OCI-LY7 (cell line): ENCODE measurements around the gene PRRT1B. TPM values are rescaled to one million over a fixed set of nuclear protein-coding genes. Genes with fewer than 3 reads are reported as not detected.

Experiments used
- BruUV-seq: library from RNA; stranded (reverse); fragments of 400-500 nt; replicated peaks from 2 replicates; lab custom pipeline; 2021; lab: Mats Ljungman, UMichigan
- CTCF ChIA-PET: fragments of 300-600 bp; sonication (Branson Sonifier 250); formaldehyde crosslinking; loops from one replicate; lab custom pipeline; 2022; ENCODE audit warnings: antibody characterized with exemption; ENCODE audit not compliant: unreplicated experiment; lab: Charles Lee
- POLR2A ChIA-PET: fragments of 300-600 bp; sonication (Branson Sonifier 250); formaldehyde crosslinking; loops from one replicate; lab custom pipeline; 2022; ENCODE audit warnings: antibody characterized with exemption; lab: Charles Lee
- DNase-seq: peaks from one replicate; pipeline ENCODE4 v3.0.0-alpha.2; 2015; ENCODE audit warnings: low spot score
- H2AFZ ChIP-seq: fragments of 200-600 bp; sonication (generic), shearing (Covaris generic); 2 replicates; pipeline ENCODE4 v1.6.1; 2014; ENCODE audit warnings: mild to moderate bottlenecking, antibody characterized with exemption, low read length, moderate library complexity
- H3K27ac ChIP-seq: fragments of 200-600 bp; sonication (generic); 2 replicates; pipeline ENCODE4 v1.5.1; 2014; ENCODE audit warnings: mixed run types, low read depth, mild to moderate bottlenecking, moderate library complexity, low read length, inconsistent platforms; ENCODE audit not compliant: poor library complexity, severe bottlenecking
- H3K36me3 ChIP-seq: fragments of 200-600 bp; sonication (generic); 2 replicates; pipeline ENCODE4 v1.6.1; 2014; ENCODE audit warnings: mild to moderate bottlenecking, antibody characterized with exemption, low read length, moderate library complexity, mixed read lengths; ENCODE audit not compliant: insufficient read depth
- H3K4me1 ChIP-seq: fragments of 200-600 bp; sonication (generic); 2 replicates; pipeline ENCODE4 v1.5.1; 2014; ENCODE audit warnings: mild to moderate bottlenecking, low read length; ENCODE audit not compliant: insufficient read depth, poor library complexity, severe bottlenecking
- H3K4me2 ChIP-seq: fragments of 200-600 bp; sonication (generic); 2 replicates; pipeline ENCODE4 v1.6.1; 2014; ENCODE audit warnings: mild to moderate bottlenecking, low read length
- H3K4me3 ChIP-seq: fragments of 200-600 bp; sonication (generic); 2 replicates; pipeline ENCODE4 v1.5.1; 2014; ENCODE audit warnings: mild to moderate bottlenecking, low read depth, low read length; ENCODE audit not compliant: poor library complexity, severe bottlenecking
- H3K79me2 ChIP-seq: fragments of 200-600 bp; sonication (generic); 2 replicates; pipeline ENCODE4 v1.6.1; 2016; ENCODE audit warnings: low read depth, mild to moderate bottlenecking, low read length, moderate library complexity, mixed read lengths; ENCODE audit not compliant: insufficient read depth
- H3K9me2 ChIP-seq: fragments of 200-600 bp; sonication (generic); 2 replicates; pipeline ENCODE4 v1.6.1; 2016; ENCODE audit warnings: mild to moderate bottlenecking, low read length, mixed read lengths; ENCODE audit not compliant: insufficient read depth
- H3K9me3 ChIP-seq: fragments of 200-600 bp; sonication (generic); 2 replicates; pipeline ENCODE4 v1.6.1; 2014; ENCODE audit warnings: mild to moderate bottlenecking, mixed run types, low read length, mixed read lengths
- H4K20me1 ChIP-seq: fragments of 200-600 bp; sonication (generic); 2 replicates; pipeline ENCODE4 v1.6.1; 2014; ENCODE audit warnings: mild to moderate bottlenecking, antibody characterized with exemption, low read length, moderate library complexity, mixed read lengths; ENCODE audit not compliant: insufficient read depth
- EZH2phosphoT487 ChIP-seq: fragments of 200-600 bp; sonication (generic); IDR thresholded peaks from 2 replicates; pipeline ENCODE4 v1.6.1; 2018; ENCODE audit warnings: low read depth, borderline replicate concordance, mild to moderate bottlenecking, mixed run types, antibody characterized with exemption, low read length, moderate library complexity, mixed read lengths
- intact Hi-C: fragments of 100-400 bp; cut with micrococcal nuclease; formaldehyde crosslinking; loops from one replicate; pipeline ENCODE4 v1.10.0; 2022; ENCODE audit not compliant: unreplicated experiment
- total RNA-seq, 2 experiments: library from RNA; depleted of rRNA in 1 of 2; stranded (reverse); fragments of >200 nt in 1 of 2; shearing (Covaris generic) in 1 of 2; gene quantifications; 2 replicates each; pipeline ENCODE4 v1.2.3, GENCODE V29; 2014 to 2022
- TF ChIP-seq, protein P1 (sequence below): fragments of 200-600 bp; sonication (generic); conservative IDR thresholded peaks from 2 replicates; pipeline ENCODE4 v1.5.1; 2014; ENCODE audit warnings: mild to moderate bottlenecking, antibody characterized with exemption, low read length, moderate library complexity, mixed read lengths

PRRT1B gene
- total RNA-seq, 2 experiments from 2014 or later, result not detected

DNA sequence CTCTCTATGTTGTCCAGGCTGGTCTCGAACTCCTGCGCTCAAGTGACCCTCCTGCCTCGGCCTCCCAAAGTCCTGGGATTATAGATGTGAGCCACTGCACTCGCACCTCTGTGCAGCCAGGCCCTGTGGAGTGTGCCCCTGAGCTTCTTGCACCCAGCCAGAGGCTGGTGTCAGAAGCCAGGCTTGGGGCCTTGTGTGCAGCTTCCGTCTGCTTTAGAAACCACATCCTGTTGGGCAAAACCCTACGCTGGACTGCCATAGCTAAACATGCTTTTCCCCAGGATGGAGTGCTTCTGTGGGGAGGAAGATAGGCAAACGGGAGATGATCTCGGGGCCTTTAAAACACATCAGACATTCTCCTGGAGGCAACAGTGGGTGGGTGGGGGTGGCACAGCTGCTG lies 40.1 kb downstream of the PRRT1B start:
- no peaks in the 10 kb centered on the region for H3K9me3 ChIP-seq
- H4K20me1 ChIP-seq, result no peaks in the 10 kb centered on the region
- TF ChIP-seq, protein P1, sequence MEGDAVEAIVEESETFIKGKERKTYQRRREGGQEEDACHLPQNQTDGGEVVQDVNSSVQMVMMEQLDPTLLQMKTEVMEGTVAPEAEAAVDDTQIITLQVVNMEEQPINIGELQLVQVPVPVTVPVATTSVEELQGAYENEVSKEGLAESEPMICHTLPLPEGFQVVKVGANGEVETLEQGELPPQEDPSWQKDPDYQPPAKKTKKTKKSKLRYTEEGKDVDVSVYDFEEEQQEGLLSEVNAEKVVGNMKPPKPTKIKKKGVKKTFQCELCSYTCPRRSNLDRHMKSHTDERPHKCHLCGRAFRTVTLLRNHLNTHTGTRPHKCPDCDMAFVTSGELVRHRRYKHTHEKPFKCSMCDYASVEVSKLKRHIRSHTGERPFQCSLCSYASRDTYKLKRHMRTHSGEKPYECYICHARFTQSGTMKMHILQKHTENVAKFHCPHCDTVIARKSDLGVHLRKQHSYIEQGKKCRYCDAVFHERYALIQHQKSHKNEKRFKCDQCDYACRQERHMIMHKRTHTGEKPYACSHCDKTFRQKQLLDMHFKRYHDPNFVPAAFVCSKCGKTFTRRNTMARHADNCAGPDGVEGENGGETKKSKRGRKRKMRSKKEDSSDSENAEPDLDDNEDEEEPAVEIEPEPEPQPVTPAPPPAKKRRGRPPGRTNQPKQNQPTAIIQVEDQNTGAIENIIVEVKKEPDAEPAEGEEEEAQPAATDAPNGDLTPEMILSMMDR, result no peak
- TF ChIP-seq EZH2phosphoT487, result no peak
- H3K4me1 ChIP-seq, result peaks cover 4% of the 10 kb centered on the region
- DNase-seq, result peak; percentile 33
- no peaks in the 10 kb centered on the region for H3K9me2 ChIP-seq
- intact Hi-C loops, result no loop called here
- no peak overlapping the region for H3K4me2 ChIP-seq
- H3K4me3 ChIP-seq, result no peak overlapping the region
- CTCF ChIA-PET, result interaction anchor here (0.6 kb wide), 2 partner anchors 165 to 170 kb away, joined by 3 to 4 read pairs; no protein-coding TSS in a partner anchor
- POLR2A ChIA-PET, result interaction anchor here (0.6 to 1.2 kb wide), 4 partner anchors 18 to 1222 kb away, joined by 3 read pairs; no protein-coding TSS in a partner anchor
- no peak overlapping the region for H2AFZ ChIP-seq
- BruUV-seq, result no TSS peak
- no peak overlapping the region for H3K27ac ChIP-seq
- H3K36me3 ChIP-seq, result peaks cover 88% of the 10 kb centered on the region
- no peaks in the 10 kb centered on the region for H3K79me2 ChIP-seq

DNA sequence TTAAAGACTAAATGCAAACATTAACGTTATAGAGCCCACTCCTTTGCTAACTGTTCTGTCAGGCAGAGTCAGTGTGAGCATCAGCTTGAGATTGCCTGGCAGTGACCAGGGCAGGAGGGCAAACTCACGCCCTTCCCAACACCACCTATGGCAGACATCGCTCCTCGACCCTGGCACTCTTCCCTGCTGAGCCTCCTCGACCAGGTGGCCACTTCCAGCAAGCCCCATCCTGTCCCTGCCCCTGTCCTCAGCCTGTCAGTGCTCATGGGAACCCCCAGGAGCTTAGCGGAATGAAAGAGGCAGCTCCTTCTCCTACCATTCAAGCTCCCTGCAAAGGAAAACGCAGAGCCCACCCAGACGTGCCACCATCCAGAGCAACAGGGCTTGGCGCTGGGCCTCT lies 42.0 kb downstream of the PRRT1B start:
- Histone ChIP-seq H3K9me3 (no peaks in the 10 kb centered on the region), H2AFZ (no peak overlapping the region), H3K36me3 (peaks cover 88% of the 10 kb centered on the region), H3K9me2 (no peaks in the 10 kb centered on the region), H4K20me1 (no peaks in the 10 kb centered on the region), H3K4me2 (no peak overlapping the region), H3K4me1 (peaks cover 4% of the 10 kb centered on the region), H3K79me2 (no peaks in the 10 kb centered on the region), H3K27ac (no peak overlapping the region), H3K4me3 (no peak overlapping the region)
- CTCF ChIA-PET, result no interaction called here
- POLR2A ChIA-PET, result no interaction called here
- no peak for TF ChIP-seq EZH2phosphoT487
- TF ChIP-seq, protein P1, result no peak
- intact Hi-C loops, result no loop called here
- no peak for DNase-seq
- no TSS peak for BruUV-seq

DNA sequence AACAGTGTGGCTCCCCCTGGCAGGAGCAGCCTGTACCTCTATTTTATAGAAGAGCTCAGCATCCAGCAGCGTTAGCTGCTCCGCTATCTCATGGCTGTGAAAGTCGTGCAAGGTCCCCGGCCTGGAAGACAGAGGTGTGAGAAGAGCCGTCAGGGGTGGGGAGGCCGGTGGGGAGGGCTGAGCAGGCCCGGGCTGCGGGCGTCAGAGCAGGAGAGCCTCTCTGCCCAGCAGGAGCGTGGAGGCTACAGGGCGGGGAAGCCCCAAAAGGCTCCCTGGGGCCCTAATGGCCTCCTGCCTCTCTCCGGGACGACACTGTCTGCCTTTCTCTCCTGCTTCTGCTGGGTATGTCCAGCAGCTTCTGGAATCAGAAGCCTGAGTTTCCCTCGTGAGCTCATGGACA lies 42.6 kb downstream of the PRRT1B start:
- intact Hi-C loops, result no loop called here
- CTCF ChIA-PET, result no interaction called here
- no peak for DNase-seq
- no TSS peak for BruUV-seq
- Histone ChIP-seq H2AFZ (no peak overlapping the region), H3K4me1 (peaks cover 4% of the 10 kb centered on the region), H3K4me2 (no peak overlapping the region), H3K36me3 (peaks cover 87% of the 10 kb centered on the region), H3K9me3 (no peaks in the 10 kb centered on the region), H3K4me3 (no peak overlapping the region), H3K9me2 (no peaks in the 10 kb centered on the region), H3K79me2 (no peaks in the 10 kb centered on the region), H3K27ac (no peak overlapping the region), H4K20me1 (no peaks in the 10 kb centered on the region)
- POLR2A ChIA-PET, result no interaction called here
- no peak for TF ChIP-seq EZH2phosphoT487
- TF ChIP-seq, protein P1, result no peak
